GM21737 (cell line): Measurements from ENCODE around the gene CPE.

ENCODE experiments used
- ATAC-seq: cut with Tn5 transposase; IDR thresholded peaks from one replicate; pipeline ENCODE4 v1.9.1; 2021; ENCODE audit warnings: mild to moderate bottlenecking, moderate library complexity; ENCODE audit not compliant: unreplicated experiment

The CPE gene

GRCh38 chr4:165364452-165365080, 14.2 kb upstream of the CPE start:
- no peak for ATAC-seq

DNA sequence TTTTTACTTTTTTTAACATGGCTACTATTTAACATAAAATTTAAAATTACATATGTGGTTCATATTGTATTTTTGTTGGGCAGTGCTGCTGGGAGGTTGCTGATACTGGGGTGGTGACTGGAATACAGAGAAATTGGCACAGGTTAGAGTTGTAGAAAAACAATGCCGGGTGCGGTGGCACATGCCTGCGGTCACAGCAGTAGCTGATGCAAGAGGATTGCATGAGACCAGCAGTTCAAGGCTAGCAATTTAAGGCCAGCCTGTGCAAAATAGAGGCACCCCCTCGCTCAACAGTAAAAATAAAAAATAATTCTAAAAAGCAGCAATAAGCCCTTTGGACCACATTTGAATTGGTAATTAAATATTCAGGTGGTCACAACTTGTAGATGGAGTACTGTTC, 11.8 kb upstream of the CPE start:
- ATAC-seq, result no peak

DNA sequence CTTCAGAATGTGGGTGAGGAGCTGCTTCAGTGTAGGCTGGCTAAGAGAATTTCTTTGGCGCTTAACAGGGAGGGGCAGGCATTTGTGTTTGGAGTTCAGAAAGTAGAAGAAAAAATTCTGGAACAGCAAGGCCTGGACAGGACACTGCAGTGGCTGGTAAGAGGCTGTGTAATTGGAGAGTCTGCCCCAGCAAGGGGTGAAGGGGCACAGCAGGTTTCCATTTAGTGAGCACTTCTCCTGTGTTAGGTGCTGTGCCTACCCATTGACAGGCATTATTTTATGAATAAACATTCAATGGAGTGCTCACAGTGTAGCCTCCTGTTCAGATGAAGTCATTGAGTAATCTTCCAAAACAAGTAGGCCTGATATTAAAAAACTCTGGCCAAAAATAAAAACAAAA, 10.7 kb upstream of the CPE start:
- ATAC-seq, result no peak

GRCh38 chr4:165368567-165368966, 10.2 kb upstream of the CPE start:
- no peak for ATAC-seq

- no peak for ATAC-seq
Observed at GRCh38 chr4:165369522-165369921, 9.3 kb upstream of the CPE start.

DNA sequence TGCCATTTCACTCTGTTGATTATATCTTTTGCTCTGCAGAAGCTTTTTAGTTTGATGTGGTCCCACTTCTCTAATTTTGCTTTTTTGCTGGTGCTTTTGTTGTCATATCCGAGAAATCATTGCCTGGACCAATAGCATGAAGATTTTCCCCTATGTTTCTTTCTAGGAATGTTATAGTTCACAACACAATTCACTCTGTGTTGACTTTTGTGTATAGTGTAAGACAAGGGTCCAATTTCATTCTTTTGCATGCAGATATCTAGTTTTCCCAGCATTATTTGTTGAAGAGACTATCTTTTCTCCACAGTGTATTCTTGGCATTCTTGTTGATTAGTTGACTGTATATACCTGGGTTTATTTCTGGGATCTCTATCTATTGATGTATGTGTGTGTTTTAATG, 8.3 kb upstream of the CPE start:
- no peak for ATAC-seq

- ATAC-seq, result no peak
Observed at GRCh38 chr4:165375465-165375864, 3.3 kb upstream of the CPE start.

GRCh38 chr4:165378398-165378744, 437 bp upstream of the CPE start:
- no peak for ATAC-seq

- ATAC-seq, result no peak
Observed at GRCh38 chr4:165379678-165380064, 863 bp downstream of the CPE start.

DNA sequence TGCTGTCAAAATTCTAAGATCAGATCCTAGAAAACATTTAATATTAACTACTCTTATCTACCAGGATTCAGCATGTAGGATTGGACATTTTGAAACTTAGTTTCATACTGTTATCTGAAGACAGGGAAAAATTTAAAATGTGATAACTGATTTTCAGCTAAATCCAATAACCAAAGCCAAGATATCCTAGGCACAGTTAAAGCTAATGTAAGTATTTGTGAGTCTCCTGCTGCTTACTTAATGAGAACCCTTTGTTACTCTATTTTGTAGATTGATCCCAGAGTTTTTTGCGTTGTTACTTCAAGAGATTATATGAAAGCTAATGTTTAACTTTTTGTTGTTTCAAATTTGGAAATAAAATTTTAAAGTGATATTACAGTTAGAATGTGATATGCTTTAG, 2.0 kb downstream of the CPE start:
- no peak for ATAC-seq

- ATAC-seq, result no peak
Observed at GRCh38 chr4:165381821-165382373, 3.1 kb downstream of the CPE start.

GRCh38 chr4:165382640-165383039, 3.8 kb downstream of the CPE start:
- ATAC-seq, result no peak

DNA sequence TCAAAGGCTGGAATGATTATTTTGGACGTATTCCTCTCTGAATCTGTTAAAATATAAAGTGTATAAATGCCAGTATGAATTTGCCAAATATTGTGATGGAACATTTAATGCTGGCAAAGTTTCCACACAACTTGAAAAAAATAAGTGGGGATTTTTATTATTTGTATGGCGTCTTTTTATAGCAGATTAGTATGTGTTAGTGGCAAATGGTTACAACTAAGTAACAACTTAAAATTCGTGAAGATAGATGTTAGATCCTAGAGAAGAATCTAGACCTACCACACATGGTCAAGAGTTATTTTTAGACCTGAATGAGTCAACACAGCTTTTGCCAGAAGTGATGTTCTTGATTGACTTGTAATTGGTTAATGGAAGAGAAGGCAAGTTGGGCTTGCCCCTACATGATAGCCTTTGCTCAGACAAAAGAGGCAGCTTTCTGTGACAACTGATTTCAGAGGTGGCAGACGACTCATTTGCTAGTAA, 4.8 kb downstream of the CPE start:
- ATAC-seq, result no peak

DNA sequence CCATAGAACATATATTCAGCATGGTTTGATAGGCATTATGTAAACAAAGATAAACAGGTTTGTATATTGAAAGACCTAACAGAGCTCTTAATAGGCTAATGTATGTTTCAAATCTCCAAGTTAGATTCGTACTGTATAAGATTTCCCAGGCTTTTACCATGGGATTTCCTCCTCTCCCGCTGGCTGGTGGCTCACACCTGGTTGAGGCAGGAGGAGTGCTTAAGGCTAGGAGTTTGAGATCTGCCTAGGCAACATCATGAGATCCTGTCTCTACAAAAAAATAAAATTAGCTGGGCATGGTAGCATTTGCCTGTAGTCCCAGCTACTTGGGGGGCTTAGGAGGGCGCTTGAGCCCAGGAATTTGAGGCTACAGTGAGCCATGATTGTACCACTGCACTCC, 5.4 kb downstream of the CPE start:
- no peak for ATAC-seq

DNA sequence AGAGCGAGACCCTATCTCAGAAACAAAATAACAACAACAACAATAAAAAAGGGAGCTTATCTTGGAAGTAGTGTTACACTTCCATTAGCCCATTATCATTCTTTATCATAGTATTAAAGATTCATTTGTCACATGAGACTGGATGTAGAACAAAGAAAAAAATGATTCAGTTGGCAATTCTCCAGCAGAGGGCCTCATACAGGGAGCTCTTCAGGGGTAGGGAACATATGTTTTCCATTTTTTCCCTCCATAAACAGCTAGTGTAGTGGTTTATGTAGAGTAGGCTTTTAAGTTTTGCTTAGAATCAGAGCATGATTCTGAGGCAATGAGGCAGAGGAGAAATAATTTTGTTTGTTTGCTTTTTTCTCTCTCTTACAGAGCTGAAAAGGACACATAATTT, 5.8 kb downstream of the CPE start:
- ATAC-seq, result no peak

GRCh38 chr4:165385126-165385525, 6.3 kb downstream of the CPE start:
- no peak for ATAC-seq

- no peak for ATAC-seq
Observed at GRCh38 chr4:165386328-165386727, 7.5 kb downstream of the CPE start.

DNA sequence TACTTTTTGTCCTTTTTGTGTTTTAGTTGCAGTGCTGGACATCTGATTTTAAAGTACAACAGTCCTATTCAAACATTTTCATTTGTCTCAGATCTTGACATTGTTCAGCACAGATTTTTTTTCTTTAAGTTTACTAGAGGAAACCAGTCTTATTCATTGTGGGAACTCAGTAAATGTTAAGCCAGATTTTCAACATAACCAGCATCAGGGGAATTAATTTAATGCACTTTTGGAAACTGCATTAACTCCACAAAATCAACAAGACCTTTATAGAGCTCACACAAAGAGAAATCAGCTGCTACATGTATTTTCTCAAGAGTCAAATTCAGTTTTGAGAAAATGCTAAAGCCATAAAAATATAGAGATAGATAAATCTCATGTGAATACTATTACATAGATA, 9.9 kb downstream of the CPE start:
- ATAC-seq, result no peak

GRCh38 chr4:165393051-165393450, 14.2 kb downstream of the CPE start:
- ATAC-seq, result no peak

DNA sequence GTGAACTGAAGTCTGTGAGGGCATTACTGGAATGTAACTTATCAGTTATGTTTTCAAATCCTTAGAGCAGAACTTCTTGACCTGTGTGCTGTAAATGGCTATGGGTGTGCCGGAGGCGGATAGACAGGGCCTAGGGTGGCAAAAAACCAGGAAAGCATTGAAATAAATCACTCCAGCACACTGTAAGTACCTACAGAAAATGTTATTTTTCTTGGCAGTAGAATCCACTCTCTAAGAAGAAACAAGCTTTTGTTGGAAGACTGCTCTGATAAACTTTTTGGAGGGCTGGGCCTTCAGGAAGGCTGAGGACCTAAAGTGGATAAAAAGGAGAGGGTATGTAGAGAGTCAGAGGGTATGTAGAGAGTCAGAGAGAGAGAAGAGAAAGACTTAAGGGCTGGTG, 14.9 kb downstream of the CPE start:
- no peak for ATAC-seq

GRCh38 chr4:165394275-165394674, 15.5 kb downstream of the CPE start:
- no peak for ATAC-seq

GRCh38 chr4:165398570-165398969, 19.8 kb downstream of the CPE start:
- ATAC-seq, result no peak

- no peak for ATAC-seq
Observed at GRCh38 chr4:165402375-165402774, 23.6 kb downstream of the CPE start.
